Breast epithelium (tissue), 4 donors: ENCODE data around the gene SCUBE3. TPM values are rescaled to one million over a fixed set of nuclear protein-coding genes. Genes with fewer than 3 reads are reported as not detected.

Source experiments
- DNase-seq, 2 donors: peaks; one replicate each; pipeline ENCODE4 v3.0.0-alpha.2; 2019; ENCODE audit warnings: low spot score in 2 of 2
- H3K27ac ChIP-seq, 2 donors: fragments of 200-600 bp; sonication (generic) in 1 of 2; one replicate each; pipeline ENCODE4 v1.5.1; 2016 to 2019; ENCODE audit warnings: mild to moderate bottlenecking in 1 of 2
- H3K27me3 ChIP-seq, 2 donors: fragments of 200-600 bp; sonication (generic) in 1 of 2; one replicate each; pipeline versions ENCODE4 v1.5.1 to v1.6.0; 2017 to 2019; ENCODE audit warnings: control low read depth in 1 of 2, mild to moderate bottlenecking in 1 of 2
- H3K36me3 ChIP-seq: fragments of 200-600 bp; one replicate; pipeline ENCODE4 v1.5.1; 2019
- H3K4me1 ChIP-seq, 2 donors: fragments of 200-600 bp; sonication (generic); one replicate each; pipeline ENCODE4 v1.5.1; 2016 to 2019; ENCODE audit warnings: control low read depth in 1 of 2
- H3K4me3 ChIP-seq, 3 donors: fragments of 200-600 bp; sonication (generic); 1 replicate in 2 of 3; 2 replicates in 1 of 3; pipeline ENCODE4 v1.5.1; 2016 to 2019; ENCODE audit warnings: mild to moderate bottlenecking in 3 of 3, moderate library complexity in 2 of 3
- H3K9me3 ChIP-seq, 2 donors: fragments of 200-600 bp; sonication (generic) in 1 of 2; one replicate each; pipeline ENCODE4 v1.5.1; 2016 to 2019; ENCODE audit warnings: control low read depth in 1 of 2
- CTCF ChIP-seq, 3 donors: fragments of 450-650 bp; IDR thresholded peaks; one replicate each; pipeline ENCODE4 v1.5.1; 2016 to 2017; ENCODE audit warnings: antibody characterized with exemption in 3 of 3, mild to moderate bottlenecking in 3 of 3, moderate library complexity in 3 of 3
- POLR2A ChIP-seq: fragments of 450-650 bp; IDR thresholded peaks from one replicate; pipeline ENCODE4 v1.6.1; 2016; ENCODE audit warnings: antibody characterized with exemption, mild to moderate bottlenecking, moderate library complexity
- POLR2AphosphoS5 ChIP-seq, 3 donors: sonication (generic); formaldehyde crosslinking; IDR thresholded peaks; one replicate each; pipeline ENCODE4 v1.6.1; 2017; ENCODE audit warnings: antibody characterized with exemption in 3 of 3
- intact Hi-C: fragments of 100-400 bp; cut with DNase I; formaldehyde crosslinking; loops from one replicate; pipeline ENCODE4 v1.15.1; 2023; ENCODE audit warnings: low total_unique reads
- total RNA-seq, 3 donors: library from RNA; depleted of rRNA; stranded (reverse); fragments of >200 nt; gene quantifications; one replicate each; pipeline ENCODE4 v1.1.0, GENCODE V29; 2016

The SCUBE3 gene
- total RNA-seq, 3 donors from 2014 or later = under 0.01 to 0.33 (median under 0.01) TPM

DNA sequence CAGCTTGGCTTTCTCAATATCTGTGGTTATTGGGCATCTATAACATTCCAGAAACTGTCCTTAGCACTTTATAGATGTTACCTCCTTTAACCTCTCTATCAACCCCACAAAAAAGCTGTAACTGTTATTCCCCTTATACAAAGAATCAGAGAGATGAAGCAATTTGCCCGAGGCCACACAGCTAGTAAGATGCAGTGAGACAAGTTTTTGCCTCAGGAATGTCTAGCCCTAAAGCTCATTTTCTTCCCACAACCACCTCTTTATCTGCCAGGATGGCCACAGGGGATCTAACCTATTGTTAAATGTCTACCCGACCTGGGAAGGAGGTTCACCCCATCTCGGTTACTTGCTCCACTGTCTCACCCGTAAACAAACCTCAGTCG, 40.7 kb upstream of the SCUBE3 start:
- no peaks in the 10 kb centered on the region for H3K27me3 ChIP-seq
- no peaks in the 10 kb centered on the region for H3K36me3 ChIP-seq
- TF ChIP-seq POLR2AphosphoS5 (IDR thresholded peaks at IDR 0.05) (no peak), POLR2A (no peak), CTCF (IDR thresholded peaks at IDR 0.05) (no peak)
- DNase-seq = no peak
- H3K9me3 ChIP-seq = no peaks in the 10 kb centered on the region
- H3K27ac ChIP-seq = no peak overlapping the region
- intact Hi-C loops = no loop called here
- no peak overlapping the region for H3K4me3 ChIP-seq
- H3K4me1 ChIP-seq = no peaks in the 10 kb centered on the region

DNA sequence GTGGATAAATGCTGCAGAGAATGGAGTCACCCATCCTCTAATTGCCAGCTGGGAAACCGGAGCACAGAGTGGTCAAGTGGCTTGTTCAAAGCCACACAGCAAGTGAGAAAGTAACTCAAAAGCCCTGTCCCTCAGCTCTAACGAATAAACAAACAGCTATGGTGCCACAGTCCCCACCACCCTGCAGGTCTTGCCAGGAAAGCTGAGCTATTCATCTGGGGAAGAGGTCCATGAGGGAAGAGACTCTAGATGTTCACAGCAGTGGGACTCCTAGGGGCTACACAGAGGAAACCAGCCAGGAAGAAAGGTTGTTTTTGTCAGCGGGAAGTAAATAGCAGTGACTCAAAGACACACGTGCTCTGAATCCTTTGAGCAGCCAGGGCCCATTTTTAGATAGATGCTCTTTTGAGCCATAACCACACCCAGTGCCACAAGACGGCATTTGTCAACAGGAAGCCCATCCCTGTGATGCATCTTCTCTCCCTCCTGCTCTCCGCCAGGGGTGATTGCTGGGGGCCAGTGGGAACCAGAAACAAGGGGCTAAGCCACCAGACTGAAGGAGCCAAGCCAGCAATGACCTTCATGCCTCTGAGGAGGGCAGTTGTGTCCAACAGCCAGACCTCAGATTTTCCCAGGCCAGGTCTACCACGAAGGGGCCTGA, 40.2 kb upstream of the SCUBE3 start:
- intact Hi-C loops = no loop called here
- H3K4me1 ChIP-seq = no peaks in the 10 kb centered on the region
- no peak for DNase-seq
- no peak overlapping the region for H3K4me3 ChIP-seq
- TF ChIP-seq POLR2AphosphoS5 (IDR thresholded peaks at IDR 0.05) (no peak), POLR2A (no peak), CTCF (IDR thresholded peaks at IDR 0.05) (no peak)
- H3K27me3 ChIP-seq = no peaks in the 10 kb centered on the region
- no peaks in the 10 kb centered on the region for H3K9me3 ChIP-seq
- no peak overlapping the region for H3K27ac ChIP-seq
- H3K36me3 ChIP-seq = no peaks in the 10 kb centered on the region

DNA sequence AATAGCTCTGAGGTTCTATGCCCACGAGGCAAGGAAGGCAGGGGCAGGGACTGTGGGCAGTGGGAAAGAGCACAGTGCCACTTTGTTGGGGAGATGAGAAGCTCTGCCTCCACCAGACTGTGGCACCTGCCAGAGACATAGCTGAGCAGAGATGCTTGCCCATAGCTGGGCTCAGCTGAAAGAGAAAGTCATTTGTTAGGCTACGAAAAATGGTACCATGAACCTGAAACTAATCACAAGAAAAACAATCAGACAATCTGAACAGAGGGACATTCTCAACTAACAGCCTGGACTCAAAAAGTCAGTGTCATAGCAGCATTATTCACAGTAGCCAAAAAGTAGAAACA, 39.7 kb upstream of the SCUBE3 start:
- H3K4me1 ChIP-seq = no peaks in the 10 kb centered on the region
- H3K27ac ChIP-seq = no peak overlapping the region
- no peak overlapping the region for H3K4me3 ChIP-seq
- TF ChIP-seq POLR2AphosphoS5 (IDR thresholded peaks at IDR 0.05) = no peak
- TF ChIP-seq POLR2A = no peak
- TF ChIP-seq CTCF (IDR thresholded peaks at IDR 0.05) = no peak
- no peak for DNase-seq
- H3K27me3 ChIP-seq = no peaks in the 10 kb centered on the region
- intact Hi-C loops = no loop called here
- no peaks in the 10 kb centered on the region for H3K36me3 ChIP-seq
- no peaks in the 10 kb centered on the region for H3K9me3 ChIP-seq

DNA sequence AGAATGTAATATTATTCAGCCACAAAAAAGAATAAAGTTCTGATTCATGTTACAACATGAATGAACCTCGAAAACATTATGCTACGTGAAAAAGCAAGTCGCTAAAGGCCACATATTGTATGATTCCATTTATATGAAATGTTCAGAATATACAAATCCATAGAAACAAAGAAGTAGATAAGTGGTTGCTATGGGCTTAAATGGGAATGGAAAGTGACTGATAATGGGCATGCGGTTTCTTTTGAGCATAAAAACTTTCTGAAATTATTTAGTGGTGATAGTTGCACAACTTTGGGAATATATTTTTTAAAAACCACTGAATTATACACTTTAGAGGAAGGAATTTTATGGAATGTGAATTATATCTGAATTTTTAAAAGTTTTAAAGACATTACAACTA, 39.3 kb upstream of the SCUBE3 start:
- Histone ChIP-seq H3K4me1 (no peaks in the 10 kb centered on the region), H3K36me3 (no peaks in the 10 kb centered on the region), H3K27ac (no peak overlapping the region), H3K9me3 (no peaks in the 10 kb centered on the region), H3K4me3 (no peak overlapping the region), H3K27me3 (no peaks in the 10 kb centered on the region)
- intact Hi-C loops = no loop called here
- DNase-seq = no peak
- TF ChIP-seq POLR2A (no peak), CTCF (IDR thresholded peaks at IDR 0.05) (no peak), POLR2AphosphoS5 (IDR thresholded peaks at IDR 0.05) (no peak)

DNA sequence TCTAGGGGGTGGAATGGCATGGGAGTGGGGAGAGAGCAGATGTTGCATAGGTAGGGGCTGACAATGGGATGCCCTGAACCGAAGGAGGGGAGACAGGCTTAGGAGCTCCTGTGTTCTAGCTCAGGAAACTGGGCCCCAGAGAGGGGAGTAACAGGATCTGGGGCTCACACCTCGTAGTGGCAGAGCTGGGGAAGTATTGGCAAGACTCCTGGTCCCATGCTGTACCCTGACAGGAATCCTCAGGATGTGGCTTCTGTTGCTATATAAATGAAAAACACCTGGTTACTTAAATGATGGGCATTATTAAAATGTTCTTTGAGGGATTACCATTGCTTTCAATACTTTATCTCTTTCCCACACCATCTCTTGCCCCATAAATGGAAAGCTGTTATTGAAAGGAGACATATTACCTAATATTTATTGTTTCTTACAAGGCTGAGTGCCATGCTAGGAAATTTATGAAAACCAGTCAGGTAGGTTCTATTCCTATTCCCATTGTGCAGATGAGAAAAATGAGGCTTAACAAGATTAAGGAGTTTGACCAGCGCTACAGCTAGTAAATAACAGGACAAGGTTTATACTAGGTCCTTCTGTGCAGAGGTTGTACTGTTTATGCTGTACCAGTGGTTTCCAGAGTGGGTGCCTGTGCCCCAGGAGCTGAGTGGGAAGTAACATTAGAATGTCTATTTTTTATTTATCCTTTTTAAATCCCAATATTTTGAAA, 37.3 kb upstream of the SCUBE3 start:
- no peaks in the 10 kb centered on the region for H3K36me3 ChIP-seq
- H3K27me3 ChIP-seq = no peaks in the 10 kb centered on the region
- TF ChIP-seq CTCF (IDR thresholded peaks at IDR 0.05) = no peak
- TF ChIP-seq POLR2A = no peak
- no peak for TF ChIP-seq POLR2AphosphoS5 (IDR thresholded peaks at IDR 0.05)
- intact Hi-C loops = no loop called here
- no peak overlapping the region for H3K4me3 ChIP-seq
- no peaks in the 10 kb centered on the region for H3K4me1 ChIP-seq
- H3K9me3 ChIP-seq = no peaks in the 10 kb centered on the region
- DNase-seq = no peak
- H3K27ac ChIP-seq = no peak overlapping the region
